GM12878 (cell line): ENCODE data around the gene NLGN3. TPM values are rescaled to one million over a fixed set of nuclear protein-coding genes. Genes with fewer than 3 reads are reported as not detected.

Experiments used
- ATF7 ChIP-seq: fragments of 450-650 bp; IDR thresholded peaks from 2 replicates; pipeline ENCODE4 v1.6.1; 2016; ENCODE audit warnings: low read depth, mild to moderate bottlenecking
- CHD1 ChIP-seq: IDR thresholded peaks from 2 replicates; pipeline ENCODE4 v1.6.1; 2012; ENCODE audit warnings: low read depth, low read length, improper control_type of control experiment
- GABPA ChIP-seq: IDR thresholded peaks from 2 replicates; pipeline ENCODE4 v1.6.1; 2014; ENCODE audit warnings: antibody characterized with exemption, low read depth, mild to moderate bottlenecking, inconsistent platforms
- HDAC6 ChIP-seq: fragments of 200-600 bp; sonication (generic); IDR thresholded peaks from one replicate; pipeline ENCODE4 v1.8.0; 2017; ENCODE audit warnings: antibody characterized with exemption; ENCODE audit not compliant: unreplicated experiment
- NFIC ChIP-seq: IDR thresholded peaks from 2 replicates; pipeline ENCODE4 v1.6.1; 2012; ENCODE audit warnings: low read depth, mild to moderate bottlenecking, inconsistent platforms, low read length, moderate library complexity
- RAD51 ChIP-seq: fragments of 450-650 bp; IDR thresholded peaks from 2 replicates; pipeline ENCODE4 v1.6.1; 2016; ENCODE audit warnings: moderate library complexity, mild to moderate bottlenecking, inconsistent platforms
- SMAD1 ChIP-seq: fragments of 450-650 bp; IDR thresholded peaks from 2 replicates; pipeline ENCODE4 v1.6.1; 2018; ENCODE audit warnings: mild to moderate bottlenecking, low read depth; ENCODE audit not compliant: partially characterized antibody
- SMARCA5 ChIP-seq: fragments of 450-650 bp; IDR thresholded peaks from 2 replicates; pipeline ENCODE4 v1.6.1; 2017; ENCODE audit warnings: mild to moderate bottlenecking
- TCF7 ChIP-seq: IDR thresholded peaks from 2 replicates; pipeline ENCODE4 v1.6.1; 2014; ENCODE audit warnings: antibody characterized with exemption, borderline replicate concordance
- YY1 ChIP-seq: IDR thresholded peaks from 2 replicates; pipeline ENCODE4 v1.6.1; 2011; ENCODE audit warnings: low read depth, mild to moderate bottlenecking, low read length
- ZNF207 ChIP-seq: fragments of 450-650 bp; IDR thresholded peaks from 2 replicates; pipeline ENCODE4 v1.6.1; 2014; ENCODE audit warnings: antibody characterized with exemption, mild to moderate bottlenecking, borderline replicate concordance
- polyA plus RNA-seq, 11 experiments: library from polyadenylated mRNA; depleted of rRNA in 4 of 11; unstranded in 6 of 11; stranded (reverse) in 5 of 11; fragments of >200 nt; fragmentation: Nextera tagmentation in 4 of 11; fragmentation: Illumina TruSeq in 1 of 11; extraction: Ambion mirVana in 4 of 11; extraction: Trizol in 1 of 11; gene quantifications; 1 replicate in 1 of 11; 2 replicates in 10 of 11; pipeline versions ENCODE4 v1.2.1 to v1.2.3, GENCODE V29; 2011 to 2016; ENCODE audit warnings: inconsistent platforms in 2 of 11, missing spikeins in 2 of 11, low read depth in 1 of 11
- total RNA-seq, 4 experiments: library from RNA; depleted of rRNA in 3 of 4; stranded (reverse); fragments of >200 nt in 3 of 4; fragmentation: Illumina TruSeq in 1 of 4; extraction: Trizol in 1 of 4; gene quantifications; 2 replicates each; pipeline versions ENCODE4 v1.2.1 to v1.2.3, GENCODE V29; 2013 to 2021
- TF ChIP-seq, protein P1 (sequence below): fragments of 450-650 bp; IDR thresholded peaks from 2 replicates; pipeline ENCODE4 v1.6.1; 2017; ENCODE audit warnings: low read depth, mild to moderate bottlenecking, moderate library complexity
- TF ChIP-seq, protein P2 (sequence below): IDR thresholded peaks from 2 replicates; pipeline ENCODE4 v1.6.1; 2011; ENCODE audit warnings: mild to moderate bottlenecking, low read depth, low read length, moderate library complexity; ENCODE audit not compliant: insufficient replicate concordance
- TF ChIP-seq, protein P3 (sequence below): fragments of 450-650 bp; formaldehyde crosslinking; IDR thresholded peaks from 2 replicates; pipeline ENCODE4 v1.5.0; 2022; ENCODE audit warnings: mild to moderate bottlenecking, missing genetic modification characterization
- TF ChIP-seq, protein P4 (sequence below): IDR thresholded peaks from 2 replicates; pipeline ENCODE4 v1.6.1; 2012; ENCODE audit warnings: low read length, inconsistent platforms
- TF ChIP-seq, protein P5 (sequence below): fragments of 450-650 bp; IDR thresholded peaks from 2 replicates; pipeline ENCODE4 v1.6.1; 2016; ENCODE audit warnings: mild to moderate bottlenecking
- TF ChIP-seq, protein P6 (sequence below): fragments of 450-650 bp; IDR thresholded peaks from 2 replicates; pipeline ENCODE4 v1.6.1; 2018; ENCODE audit warnings: borderline replicate concordance, mild to moderate bottlenecking; ENCODE audit not compliant: partially characterized antibody

The NLGN3 gene
- total and polyA plus RNA-seq, 10 of the 15 experiments (the other 5 are each of a cell fraction or from before 2014, with no cell fraction given) = 0.07 to 0.73 (median 0.28) TPM

DNA sequence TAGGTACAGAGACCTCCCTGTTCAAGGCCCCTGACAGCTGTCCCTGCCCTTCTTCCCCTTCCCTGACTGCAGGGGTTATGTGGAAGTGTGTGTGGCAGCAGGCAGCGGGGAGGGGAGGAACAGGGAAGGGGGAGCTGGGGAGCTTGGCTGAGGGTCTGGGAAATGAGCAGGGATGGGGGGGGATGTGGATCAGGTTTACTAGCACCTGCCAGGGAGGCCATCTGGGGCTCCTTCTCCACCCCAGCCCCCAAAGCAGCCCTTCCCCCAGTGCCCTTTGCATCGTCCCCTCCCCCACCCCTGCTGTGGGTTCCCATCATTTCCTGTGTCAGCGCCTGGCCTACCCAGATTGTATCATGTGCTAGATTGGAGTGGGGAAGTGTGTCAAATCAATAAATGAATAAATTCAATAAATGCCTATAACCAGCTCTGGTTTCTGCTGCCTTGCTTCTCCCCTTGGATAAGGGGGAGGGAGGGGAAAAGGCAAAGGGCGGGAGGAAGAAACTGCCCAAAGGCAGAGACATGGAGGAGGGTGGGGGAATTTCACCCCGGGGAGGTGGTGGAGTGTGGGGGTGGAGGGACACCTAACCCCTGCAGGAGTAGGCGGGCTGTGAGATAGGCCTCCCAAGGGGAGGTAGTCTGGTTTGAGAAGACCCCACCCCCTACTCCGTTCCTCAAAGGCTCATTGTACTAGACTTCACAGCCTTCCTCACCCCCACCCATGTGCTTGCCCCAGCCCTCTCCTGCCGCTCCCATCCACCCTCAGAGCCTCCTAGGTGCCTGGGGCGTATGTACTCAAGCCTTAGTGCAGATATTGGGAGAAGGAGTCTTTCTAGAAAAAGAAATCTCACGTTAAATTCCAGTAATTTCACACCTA lies 41.3 kb upstream of the NLGN3 start (continued):
- TF ChIP-seq, protein P1, sequence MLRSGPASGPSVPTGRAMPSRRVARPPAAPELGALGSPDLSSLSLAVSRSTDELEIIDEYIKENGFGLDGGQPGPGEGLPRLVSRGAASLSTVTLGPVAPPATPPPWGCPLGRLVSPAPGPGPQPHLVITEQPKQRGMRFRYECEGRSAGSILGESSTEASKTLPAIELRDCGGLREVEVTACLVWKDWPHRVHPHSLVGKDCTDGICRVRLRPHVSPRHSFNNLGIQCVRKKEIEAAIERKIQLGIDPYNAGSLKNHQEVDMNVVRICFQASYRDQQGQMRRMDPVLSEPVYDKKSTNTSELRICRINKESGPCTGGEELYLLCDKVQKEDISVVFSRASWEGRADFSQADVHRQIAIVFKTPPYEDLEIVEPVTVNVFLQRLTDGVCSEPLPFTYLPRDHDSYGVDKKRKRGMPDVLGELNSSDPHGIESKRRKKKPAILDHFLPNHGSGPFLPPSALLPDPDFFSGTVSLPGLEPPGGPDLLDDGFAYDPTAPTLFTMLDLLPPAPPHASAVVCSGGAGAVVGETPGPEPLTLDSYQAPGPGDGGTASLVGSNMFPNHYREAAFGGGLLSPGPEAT = peak; percentile 70
- TF ChIP-seq, protein P2, sequence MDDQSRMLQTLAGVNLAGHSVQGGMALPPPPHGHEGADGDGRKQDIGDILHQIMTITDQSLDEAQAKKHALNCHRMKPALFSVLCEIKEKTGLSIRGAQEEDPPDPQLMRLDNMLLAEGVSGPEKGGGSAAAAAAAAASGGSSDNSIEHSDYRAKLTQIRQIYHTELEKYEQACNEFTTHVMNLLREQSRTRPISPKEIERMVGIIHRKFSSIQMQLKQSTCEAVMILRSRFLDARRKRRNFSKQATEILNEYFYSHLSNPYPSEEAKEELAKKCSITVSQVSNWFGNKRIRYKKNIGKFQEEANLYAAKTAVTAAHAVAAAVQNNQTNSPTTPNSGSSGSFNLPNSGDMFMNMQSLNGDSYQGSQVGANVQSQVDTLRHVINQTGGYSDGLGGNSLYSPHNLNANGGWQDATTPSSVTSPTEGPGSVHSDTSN = no peak
- TF ChIP-seq, protein P3, sequence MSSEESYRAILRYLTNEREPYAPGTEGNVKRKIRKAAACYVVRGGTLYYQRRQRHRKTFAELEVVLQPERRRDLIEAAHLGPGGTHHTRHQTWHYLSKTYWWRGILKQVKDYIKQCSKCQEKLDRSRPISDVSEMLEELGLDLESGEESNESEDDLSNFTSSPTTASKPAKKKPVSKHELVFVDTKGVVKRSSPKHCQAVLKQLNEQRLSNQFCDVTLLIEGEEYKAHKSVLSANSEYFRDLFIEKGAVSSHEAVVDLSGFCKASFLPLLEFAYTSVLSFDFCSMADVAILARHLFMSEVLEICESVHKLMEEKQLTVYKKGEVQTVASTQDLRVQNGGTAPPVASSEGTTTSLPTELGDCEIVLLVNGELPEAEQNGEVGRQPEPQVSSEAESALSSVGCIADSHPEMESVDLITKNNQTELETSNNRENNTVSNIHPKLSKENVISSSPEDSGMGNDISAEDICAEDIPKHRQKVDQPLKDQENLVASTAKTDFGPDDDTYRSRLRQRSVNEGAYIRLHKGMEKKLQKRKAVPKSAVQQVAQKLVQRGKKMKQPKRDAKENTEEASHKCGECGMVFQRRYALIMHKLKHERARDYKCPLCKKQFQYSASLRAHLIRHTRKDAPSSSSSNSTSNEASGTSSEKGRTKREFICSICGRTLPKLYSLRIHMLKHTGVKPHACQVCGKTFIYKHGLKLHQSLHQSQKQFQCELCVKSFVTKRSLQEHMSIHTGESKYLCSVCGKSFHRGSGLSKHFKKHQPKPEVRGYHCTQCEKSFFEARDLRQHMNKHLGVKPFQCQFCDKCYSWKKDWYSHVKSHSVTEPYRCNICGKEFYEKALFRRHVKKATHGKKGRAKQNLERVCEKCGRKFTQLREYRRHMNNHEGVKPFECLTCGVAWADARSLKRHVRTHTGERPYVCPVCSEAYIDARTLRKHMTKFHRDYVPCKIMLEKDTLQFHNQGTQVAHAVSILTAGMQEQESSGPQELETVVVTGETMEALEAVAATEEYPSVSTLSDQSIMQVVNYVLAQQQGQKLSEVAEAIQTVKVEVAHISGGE (CRISPR knock-in tag) = no peak
- no peak for TF ChIP-seq ZNF207
- TF ChIP-seq, protein P4, sequence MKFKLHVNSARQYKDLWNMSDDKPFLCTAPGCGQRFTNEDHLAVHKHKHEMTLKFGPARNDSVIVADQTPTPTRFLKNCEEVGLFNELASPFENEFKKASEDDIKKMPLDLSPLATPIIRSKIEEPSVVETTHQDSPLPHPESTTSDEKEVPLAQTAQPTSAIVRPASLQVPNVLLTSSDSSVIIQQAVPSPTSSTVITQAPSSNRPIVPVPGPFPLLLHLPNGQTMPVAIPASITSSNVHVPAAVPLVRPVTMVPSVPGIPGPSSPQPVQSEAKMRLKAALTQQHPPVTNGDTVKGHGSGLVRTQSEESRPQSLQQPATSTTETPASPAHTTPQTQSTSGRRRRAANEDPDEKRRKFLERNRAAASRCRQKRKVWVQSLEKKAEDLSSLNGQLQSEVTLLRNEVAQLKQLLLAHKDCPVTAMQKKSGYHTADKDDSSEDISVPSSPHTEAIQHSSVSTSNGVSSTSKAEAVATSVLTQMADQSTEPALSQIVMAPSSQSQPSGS = no peak
- no peak for TF ChIP-seq CHD1
- TF ChIP-seq TCF7 = no peak
- peak; percentile 55; the same call in 1 of the 2 replicates for TF ChIP-seq NFIC
- TF ChIP-seq, protein P5, sequence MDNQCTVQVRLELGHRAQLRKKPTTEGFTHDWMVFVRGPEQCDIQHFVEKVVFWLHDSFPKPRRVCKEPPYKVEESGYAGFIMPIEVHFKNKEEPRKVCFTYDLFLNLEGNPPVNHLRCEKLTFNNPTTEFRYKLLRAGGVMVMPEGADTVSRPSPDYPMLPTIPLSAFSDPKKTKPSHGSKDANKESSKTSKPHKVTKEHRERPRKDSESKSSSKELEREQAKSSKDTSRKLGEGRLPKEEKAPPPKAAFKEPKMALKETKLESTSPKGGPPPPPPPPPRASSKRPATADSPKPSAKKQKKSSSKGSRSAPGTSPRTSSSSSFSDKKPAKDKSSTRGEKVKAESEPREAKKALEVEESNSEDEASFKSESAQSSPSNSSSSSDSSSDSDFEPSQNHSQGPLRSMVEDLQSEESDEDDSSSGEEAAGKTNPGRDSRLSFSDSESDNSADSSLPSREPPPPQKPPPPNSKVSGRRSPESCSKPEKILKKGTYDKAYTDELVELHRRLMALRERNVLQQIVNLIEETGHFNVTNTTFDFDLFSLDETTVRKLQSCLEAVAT = peak; percentile 20; the same call in 1 of the 2 replicates
- TF ChIP-seq RAD51 = no peak
- TF ChIP-seq SMAD1 = no peak
- no peak for TF ChIP-seq GABPA
- TF ChIP-seq YY1 = 0 out of 2 replicates have a peak, but pooled peaks have one; percentile 11
- TF ChIP-seq, protein P6, sequence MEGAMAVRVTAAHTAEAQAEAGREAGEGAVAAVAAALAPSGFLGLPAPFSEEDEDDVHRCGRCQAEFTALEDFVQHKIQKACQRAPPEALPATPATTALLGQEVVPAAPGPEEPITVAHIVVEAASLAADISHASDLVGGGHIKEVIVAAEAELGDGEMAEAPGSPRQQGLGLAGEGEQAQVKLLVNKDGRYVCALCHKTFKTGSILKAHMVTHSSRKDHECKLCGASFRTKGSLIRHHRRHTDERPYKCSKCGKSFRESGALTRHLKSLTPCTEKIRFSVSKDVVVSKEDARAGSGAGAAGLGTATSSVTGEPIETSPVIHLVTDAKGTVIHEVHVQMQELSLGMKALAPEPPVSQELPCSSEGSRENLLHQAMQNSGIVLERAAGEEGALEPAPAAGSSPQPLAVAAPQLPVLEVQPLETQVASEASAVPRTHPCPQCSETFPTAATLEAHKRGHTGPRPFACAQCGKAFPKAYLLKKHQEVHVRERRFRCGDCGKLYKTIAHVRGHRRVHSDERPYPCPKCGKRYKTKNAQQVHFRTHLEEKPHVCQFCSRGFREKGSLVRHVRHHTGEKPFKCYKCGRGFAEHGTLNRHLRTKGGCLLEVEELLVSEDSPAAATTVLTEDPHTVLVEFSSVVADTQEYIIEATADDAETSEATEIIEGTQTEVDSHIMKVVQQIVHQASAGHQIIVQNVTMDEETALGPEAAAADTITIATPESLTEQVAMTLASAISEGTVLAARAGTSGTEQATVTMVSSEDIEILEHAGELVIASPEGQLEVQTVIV = no peak
- peak; percentile 62 for TF ChIP-seq ATF7
- TF ChIP-seq SMARCA5 = no peak
- no peak for TF ChIP-seq HDAC6
